HG03565 (cell line): Measurements from ENCODE around the gene GOLPH3.
"Not testable (repeated sequence)": the region's sequence is repeated elsewhere in the genome, so short reads cannot be mapped to it uniquely, and the experiment has no call there.

Experiments
- ATAC-seq: cut with Tn5 transposase; IDR thresholded peaks from one replicate; pipeline ENCODE4 v1.9.1; 2021; ENCODE audit warnings: mild to moderate bottlenecking, moderate library complexity; ENCODE audit not compliant: unreplicated experiment

Gene GOLPH3

DNA sequence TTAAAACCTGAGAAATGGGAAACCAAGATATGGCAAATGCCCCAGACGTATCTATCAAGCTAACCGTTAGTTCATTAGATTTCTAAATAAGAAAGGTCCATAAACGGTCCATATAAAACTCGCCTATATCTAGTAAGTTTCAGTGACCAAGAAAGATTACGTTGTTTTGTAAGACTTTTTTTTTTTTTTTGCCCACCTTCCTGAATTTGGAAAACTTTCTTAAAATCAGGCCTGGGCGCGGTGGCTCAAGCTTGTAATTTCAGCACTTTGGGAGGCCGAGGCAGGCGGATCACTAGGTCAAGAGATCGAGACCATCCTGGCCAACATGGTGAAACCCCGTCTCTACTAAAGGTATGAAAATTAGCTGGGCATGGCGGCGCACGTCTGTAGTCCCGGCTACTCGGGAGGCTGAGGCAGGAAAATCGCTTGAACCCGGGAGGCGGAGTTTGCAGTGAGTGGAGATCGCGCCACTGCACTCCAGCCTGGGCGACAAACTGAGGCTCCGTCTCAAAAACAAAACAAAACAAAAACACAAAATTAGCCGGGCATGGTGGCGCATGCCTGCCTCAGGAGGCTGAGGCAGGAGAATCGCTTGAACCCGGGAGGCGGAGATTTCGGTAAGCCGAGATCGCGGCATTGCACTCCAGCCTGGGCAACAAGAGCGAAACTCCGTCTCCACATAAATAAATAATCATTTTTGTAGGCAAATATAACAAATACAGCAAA lies 1.8 kb downstream of the GOLPH3 start:
- not testable (repeated sequence) for ATAC-seq

DNA sequence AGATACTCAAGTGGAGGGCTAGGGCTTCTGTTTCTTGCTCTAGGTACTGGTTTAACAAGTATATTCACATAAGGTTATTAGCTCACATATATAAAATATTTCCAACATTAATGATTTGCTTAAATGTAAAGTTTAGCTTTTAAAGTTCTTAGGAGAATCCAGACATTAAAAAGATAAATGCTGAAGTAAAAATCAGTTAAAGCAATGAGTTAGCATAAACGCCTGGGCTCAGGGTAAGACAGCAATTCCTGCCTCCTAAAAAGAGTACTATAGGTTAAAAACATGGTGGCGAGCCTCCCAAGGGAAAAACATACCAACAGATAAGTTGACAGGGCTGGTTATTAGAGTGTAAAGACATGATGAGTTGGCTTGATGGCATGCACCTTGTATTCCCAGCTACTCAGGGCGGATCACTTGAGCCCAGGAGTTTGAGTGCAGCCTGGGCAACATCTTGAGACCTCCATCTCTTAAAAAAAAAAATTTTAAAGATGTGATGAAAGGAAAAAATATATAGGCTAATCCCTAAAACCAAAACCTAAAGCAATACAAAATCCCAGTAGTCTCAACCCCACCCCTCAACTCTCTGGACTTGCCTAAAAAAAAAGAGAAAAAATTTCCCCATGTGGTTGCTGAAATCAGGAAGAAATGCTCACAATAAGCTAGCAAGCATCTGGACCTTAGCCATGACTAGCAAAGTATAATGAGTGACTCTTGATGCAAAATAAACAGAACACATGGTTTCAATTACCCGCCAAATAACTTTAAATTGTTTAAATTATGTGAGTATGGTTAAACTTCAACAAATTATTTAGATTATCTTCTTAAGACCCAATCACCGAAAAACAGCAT lies 3.6 kb downstream of the GOLPH3 start:
- no peak for ATAC-seq

DNA sequence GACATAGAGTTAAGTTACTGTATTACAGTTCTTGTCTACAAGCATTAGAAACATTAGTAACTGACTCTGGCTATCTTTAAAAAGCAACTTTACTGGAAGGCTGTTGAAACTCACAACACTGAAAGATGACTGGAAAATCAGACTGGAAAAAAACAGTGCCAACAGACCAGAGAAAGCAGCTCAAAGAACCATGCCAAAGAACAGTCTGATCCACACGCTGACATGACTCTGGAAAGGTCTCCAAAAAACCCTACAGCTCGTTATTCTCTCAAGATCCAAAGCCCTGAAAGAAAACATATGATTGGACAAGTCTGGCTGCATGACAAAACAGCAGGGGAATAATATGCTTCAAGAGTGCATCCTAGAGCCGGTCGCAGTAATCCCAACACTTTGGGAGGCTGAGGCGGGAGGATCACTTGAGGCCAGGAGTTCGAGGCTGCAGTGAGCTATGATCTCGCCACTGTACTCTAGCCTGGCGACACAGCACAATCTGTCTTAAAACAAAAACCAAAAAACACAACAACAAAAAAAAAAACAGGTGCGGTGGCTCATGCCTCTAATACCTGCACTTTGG lies 5.6 kb downstream of the GOLPH3 start:
- ATAC-seq = no peak

DNA sequence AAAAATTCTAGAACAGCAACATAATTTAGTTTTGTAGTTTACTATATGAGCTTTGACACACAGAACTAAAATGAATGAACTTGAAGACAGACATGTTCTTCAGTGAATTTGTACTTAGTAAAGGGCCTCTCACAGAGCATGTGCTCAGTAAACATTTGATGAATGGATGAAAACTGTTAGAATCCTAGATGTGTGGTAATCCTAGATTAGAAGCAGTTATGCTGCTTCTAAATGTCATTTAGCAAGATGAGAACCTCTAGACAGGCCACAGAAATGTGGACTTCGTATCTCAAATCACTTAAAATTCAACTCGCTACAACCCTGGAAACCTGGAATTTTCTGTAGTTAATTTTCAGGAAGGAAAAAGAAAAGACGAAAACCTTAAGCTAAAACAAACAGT lies 8.5 kb downstream of the GOLPH3 start:
- no peak for ATAC-seq

DNA sequence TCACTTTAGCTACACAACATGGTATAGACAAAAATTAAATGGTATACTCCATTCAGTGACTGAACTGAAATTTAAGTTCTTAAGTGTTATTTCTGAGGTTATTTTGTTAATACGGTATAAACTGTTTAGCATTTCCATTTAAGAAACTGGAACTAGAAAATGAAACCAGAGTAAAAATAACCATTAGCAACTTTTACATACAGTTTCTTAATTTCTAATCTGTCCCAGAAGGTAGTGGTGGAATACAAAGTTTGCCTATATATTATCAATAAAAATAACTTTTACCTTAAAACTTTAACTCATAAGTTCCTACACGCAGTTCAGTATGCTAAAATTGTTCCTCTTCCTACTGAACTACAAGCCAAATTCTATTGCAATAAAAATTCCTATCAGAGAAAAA lies 10.3 kb downstream of the GOLPH3 start:
- ATAC-seq = peak; percentile 38

DNA sequence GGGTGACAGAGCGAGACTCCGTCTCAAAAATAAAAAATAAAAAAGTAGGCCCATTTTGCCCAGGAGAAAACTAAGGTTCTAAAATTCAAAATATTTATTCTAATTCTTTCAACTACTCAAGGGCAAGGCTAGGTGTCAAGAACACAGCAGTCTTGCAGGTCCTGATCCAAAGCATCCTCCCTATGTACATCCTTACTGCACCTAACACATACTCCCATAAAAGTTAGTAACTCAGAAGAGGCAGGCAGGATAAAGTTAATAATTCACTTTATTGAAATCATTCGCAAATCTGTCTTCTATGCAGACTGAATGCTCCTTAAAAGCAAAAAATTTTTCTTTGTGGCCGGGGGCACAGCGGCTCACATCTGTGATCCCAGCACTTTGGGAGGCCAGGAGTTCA lies 11.1 kb downstream of the GOLPH3 start:
- ATAC-seq = no peak

DNA sequence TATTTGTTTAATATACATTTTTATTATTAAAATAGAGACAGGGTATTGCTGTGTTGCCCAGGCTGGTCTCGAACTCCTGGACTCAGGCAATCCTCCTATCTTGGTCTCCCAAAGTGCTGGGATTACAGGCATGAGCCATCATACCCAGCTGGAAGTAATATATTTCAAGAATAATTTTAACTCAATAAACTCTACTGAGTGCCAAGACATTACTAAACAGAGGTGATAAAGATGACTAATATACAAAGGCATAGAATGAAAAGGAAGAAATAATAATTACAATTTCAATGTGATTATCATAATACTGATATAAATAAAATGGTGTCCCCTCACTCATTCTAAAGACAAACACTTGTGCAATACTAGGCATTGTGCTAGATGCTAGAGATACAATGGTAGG lies 13.9 kb downstream of the GOLPH3 start:
- no peak for ATAC-seq

DNA sequence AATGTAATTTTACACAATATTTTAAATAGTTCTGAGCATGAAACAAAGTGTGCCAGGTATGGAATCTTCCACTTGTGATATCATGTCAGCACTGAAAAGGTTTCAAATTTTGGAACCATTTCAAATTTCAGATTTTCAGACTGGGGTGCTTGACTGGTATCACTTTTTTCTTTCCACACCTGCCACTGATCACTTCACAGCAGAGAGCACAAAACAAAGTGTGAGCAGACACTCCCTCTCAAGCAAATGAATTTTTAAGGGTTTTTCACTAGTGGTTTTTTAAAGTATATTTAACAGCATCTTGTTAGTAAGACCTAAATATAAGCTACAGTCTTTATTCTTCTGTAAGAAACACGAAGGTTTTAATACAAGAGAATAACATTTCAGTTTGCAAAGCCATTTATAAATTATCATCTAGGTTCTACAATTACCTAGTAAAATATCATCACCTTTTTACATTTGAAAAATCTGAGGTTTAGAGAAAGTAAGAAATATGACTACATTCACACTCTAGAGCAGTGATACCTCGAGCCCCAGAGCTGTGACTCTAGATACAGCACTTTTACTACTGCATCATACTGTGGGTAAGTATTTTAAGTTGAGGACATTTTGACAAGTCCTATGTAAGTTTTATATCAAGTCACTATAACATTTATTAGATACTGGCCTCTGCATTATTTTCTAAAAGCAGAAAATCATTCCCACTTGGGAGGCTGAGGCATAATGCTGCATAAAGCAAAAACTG lies 14.6 kb downstream of the GOLPH3 start:
- no peak for ATAC-seq

DNA sequence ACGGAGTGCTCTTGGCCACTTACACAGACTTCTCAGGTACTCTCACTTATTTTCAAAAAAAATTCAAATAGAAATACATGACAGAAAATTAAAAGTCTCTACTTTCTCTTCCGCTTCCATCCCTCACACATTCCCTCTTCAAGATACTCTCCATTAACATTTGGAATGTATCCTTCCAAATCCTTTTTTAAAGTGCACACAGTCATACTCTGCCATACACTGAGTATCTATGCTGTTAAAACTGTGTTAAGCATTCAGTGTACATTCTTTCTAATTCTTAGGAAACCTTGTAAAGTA lies 15.5 kb downstream of the GOLPH3 start:
- no peak for ATAC-seq

DNA sequence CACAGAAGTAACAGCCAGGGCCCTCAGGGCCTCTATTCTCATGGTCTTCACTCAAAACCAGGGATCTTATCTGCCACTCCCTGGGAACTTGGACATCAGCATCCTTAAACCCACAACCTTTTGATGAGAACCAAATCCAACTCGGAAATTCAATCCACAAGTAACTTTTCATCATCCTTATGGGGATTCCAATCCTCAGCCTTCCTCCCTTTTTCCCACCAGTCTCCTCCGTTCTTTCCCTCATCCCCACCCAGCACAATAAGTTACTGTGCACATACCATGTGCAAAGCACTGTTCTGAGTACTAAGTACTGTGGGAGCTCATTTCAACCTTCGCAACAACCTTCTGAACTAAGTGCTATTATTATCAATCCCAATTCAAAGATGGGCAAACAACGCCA lies 17.0 kb downstream of the GOLPH3 start:
- no peak for ATAC-seq

DNA sequence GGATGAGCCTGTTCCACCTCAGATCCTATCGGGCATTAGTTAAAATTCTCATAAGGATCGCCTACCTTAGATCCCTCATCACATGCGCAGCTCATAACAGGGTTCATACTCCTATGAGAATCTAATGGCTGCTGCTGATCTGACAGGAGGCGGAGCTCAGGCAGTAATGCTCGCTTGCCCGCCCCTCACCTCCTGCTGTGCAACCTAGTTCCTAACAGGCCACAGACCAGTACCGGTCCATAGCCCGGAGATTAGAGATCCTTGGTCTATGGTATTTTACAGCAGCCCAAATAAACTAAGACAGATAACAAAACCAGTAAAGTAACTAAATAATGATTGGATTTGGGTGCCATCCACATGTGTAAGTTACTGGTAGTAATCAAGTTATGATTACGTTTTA lies 17.5 kb downstream of the GOLPH3 start:
- no peak for ATAC-seq

DNA sequence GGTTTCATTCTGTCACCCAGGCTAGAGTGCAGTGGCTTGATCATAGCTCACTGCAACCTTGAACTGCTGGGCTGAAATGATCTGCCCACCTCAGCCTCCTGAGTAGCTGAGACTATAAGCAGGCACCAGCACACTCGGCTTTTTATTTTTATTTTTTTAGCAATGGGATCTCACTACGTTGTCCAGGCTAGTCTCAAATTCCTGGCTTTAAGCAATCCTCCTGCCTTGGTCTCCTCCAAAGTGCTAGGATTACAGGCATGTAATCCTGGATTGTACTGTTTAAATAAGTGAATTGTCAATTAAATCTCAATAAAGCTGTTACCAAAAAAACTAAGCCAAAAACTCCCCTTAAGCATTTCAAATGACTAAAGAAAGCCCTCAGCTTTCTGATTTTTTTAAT lies 18.9 kb downstream of the GOLPH3 start:
- ATAC-seq = no peak

DNA sequence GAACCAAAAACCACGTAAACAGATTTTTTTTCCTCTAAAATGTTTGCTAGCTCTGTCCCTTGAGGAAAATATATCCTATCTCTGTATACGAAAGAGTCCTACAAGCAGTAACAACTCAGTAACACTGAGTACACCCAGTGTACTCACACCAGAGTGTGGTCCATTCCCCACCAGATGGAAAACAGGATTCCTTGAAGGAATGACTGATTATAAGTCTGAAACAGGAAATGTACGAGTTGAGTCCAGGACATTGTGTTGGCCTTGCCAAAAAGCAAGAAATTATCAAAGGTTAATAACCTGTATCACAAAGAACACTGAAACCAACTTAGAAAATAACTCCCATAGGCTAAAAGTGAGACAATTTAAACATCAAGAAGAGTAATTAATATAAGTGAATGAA lies 20.4 kb downstream of the GOLPH3 start:
- no peak for ATAC-seq

DNA sequence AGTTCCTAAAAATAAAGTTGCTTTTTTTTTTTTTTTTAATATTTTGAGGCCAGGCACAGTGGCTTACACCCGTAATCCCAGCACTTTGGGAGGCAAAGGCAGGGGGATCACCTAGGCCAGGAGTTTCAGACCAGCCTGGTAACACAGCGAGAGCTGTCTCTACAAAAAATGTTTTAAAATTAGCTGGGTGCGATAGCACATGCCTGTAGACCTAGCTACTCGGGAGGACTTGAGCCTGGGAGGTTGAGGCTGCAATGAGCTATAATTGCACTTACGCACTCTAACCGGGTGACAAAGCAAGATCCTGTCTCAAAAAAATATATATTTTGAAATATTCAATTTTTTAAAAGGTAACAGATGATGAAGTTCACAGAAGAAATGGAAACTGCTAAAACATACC lies 22.9 kb downstream of the GOLPH3 start:
- no peak for ATAC-seq

DNA sequence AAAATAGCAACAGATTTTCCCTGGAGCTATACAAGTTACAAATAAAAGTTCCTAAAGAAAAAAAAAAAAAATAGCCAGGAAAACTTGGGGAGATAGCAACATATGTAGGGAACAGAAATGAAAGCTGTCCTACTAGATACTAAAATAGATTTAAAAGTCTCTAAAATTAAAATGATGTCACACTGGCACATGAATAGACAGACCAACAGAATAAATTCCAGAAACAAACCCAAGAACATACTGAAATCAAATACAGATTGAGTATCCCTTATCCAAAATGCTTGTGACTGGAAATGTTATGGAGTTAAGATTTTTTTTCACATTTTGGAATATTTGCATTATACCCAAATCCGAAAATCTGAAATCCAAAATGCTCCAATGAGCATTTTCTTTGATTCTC lies 23.8 kb downstream of the GOLPH3 start:
- ATAC-seq = no peak

DNA sequence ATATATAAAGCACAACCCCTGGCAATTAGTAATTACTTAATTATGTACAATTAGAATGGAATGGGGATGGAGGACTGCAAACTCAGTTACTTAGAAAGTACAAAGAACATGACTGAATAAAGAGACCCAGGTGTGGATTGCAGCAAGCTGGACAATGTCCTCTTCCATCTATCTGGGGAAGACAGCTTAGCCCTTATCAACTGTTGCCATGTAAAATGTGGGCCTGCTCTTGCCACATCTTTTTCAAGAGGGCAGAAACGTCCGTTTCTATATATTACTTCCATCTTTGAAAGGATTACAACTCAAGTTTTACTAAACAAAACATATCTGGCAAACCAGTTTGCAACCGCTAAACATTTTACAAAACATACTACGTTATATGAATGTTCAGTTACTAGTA lies 26.2 kb downstream of the GOLPH3 start:
- no peak for ATAC-seq

DNA sequence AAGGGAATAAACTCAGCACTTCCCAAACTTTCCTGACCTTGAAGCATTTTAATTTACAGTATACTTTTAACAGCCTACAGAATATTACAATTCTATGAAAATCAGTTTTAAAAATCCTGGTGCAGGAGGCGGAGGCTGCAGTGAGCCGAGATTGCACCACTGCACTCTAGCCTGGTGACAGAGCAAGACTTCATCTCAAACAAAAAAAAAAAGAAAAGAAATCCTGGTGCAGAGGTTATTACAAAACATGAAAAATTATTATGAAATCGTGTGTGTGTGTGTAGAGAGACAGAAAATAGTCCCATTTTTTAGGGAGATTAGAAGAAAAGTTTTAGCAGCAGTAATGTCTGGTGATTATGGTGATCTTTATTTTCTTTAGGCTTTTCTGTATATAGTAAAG lies 26.9 kb downstream of the GOLPH3 start:
- ATAC-seq = no peak

DNA sequence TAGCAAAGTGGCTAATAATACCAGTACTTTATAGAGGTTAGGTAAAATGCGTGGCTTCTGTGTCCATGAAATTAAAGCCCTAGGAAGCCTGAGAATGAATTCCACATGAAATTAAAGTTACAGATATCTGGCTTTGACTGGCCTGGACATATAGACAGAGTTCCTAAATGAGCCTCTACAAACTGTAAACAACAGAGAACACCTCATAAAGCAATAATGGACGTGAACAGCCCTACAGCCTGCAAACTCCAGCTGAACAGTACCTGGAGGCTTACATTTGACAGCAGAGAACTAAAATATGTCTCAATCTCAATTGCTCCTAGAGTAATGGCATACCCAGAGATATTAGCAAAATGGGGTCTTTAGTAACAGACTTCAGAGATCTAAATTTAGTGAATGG lies 28.7 kb downstream of the GOLPH3 start:
- ATAC-seq = no peak

DNA sequence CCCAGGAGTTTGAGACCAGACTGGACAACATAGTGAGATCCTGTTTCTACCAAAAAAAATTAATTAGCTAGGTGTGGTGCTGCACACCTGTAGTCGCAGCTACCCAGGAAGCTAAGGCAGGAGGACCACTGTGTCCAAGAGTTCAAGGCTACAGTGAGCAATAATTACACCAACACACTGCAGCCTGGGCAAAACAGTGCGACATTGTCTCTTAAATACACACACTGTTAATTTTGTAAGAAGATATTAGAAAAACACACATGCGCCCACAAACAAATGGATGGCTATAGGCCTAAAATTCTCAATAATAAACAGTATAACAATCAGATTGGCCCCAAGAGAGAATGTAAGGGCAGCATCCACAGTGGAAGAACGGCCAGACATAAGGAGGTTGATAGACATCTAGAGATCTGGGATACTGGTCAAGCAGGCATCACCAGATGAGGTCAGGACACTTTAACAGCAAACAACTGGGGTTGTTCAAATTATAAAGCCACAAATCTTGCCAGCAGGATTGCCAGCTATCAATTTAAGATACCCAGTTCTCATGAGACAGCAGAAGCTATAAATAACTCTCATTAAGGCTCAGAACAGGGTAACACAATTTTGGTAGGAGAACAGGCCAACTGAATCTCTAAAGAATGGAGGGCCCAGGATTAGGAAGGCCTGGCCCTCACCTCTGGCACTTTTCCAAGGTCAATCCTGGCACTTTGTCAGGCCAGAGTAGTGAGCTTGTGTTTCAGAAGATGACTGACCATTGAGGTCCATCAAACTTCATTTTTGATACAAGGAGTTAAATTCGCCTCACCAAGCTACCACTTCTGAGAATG lies 29.5 kb downstream of the GOLPH3 start:
- no peak for ATAC-seq

DNA sequence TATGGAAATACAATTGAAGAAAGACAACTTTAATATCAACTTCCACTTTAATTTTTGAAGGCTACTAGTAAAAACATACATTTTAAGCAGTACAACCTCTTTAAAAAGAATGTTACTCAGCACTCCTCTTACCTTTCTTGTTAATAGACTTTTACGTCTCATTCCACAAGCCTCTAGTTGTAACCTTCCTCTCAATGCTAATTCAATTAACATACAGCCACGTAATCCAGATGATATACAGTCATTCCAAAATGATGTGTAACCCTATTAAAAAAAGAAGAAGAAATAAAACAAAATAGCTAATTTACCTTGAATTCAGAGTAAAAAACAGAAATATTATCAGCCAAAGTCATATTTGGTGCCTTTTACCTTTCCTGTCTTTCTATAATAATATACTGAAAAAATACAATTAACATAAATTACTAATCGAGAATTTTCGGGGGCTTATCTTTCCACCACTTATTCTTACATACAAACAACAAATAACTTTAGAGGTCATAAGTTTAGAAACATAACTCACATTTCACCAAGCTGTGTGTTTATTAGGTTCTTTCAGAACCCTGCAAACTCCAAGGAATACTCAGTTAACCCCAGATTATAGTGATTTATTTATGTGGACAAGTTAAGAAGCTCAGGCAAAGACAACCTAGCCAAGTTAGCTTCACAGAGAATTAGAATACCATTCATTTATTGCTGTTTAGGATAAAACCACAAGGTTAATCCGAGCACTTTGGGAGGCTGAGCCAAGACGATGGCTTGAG lies 30.3 kb downstream of the GOLPH3 start:
- no peak for ATAC-seq
